Measurements from ENCODE around the gene RAB40B. TPM values are rescaled to one million over a fixed set of nuclear protein-coding genes. Genes with fewer than 3 reads are reported as not detected.

Gene RAB40B
- total RNA-seq, 6 experiments from 2014 or later = 3.7 to 12.5 (median 9.3) TPM

- DNase-seq = peak; percentile 92 to 96 (median 93)
- H3K36me3 ChIP-seq = peaks cover 0 to 13% (median 1%) of the 10 kb centered on the region in 4 donors
- under 1% methylated on average over 46 of the region's 75 CpGs for WGBS (ENCODE audit: insufficient coverage, low coverage, low lambda C conversion rate, missing lambda C conversion rate)
- H3K4me3 ChIP-seq = peak within 1 kb of the TSS; percentile 84 to 96 (median 95)
- intact Hi-C loops (cut with DNase I) = loop anchor here in 1 of 2 donors (10.0 kb wide), 1 partner anchor 48 kb away; no protein-coding TSS in a partner anchor
- H3K27me3 ChIP-seq = no peaks in the 10 kb centered on the region
- peak within 1 kb of the TSS in 2 of 3 donors; percentile 77 to 92 for H3K27ac ChIP-seq
- H3K9me3 ChIP-seq = no peaks in the 10 kb centered on the region
- TF ChIP-seq CTCF (IDR thresholded peaks at IDR 0.05) = no peak
- peak; percentile 49 for TF ChIP-seq POLR2A (IDR thresholded peaks at IDR 0.05)
- H3K4me1 ChIP-seq = peaks cover 0 to 16% (median 0%) of the 10 kb centered on the region in 4 donors
- ATAC-seq = peak; percentile 87 to 96 (median 90)
Observed at GRCh38 chr17:82716203-82717010, 17.9 kb upstream of the RAB40B start, which contains the start of gene FN3KRP. FN3KRP (plus strand) TSS chr17:82716706; CDS start chr17:82716756, 50 bp downstream.

- WGBS (ENCODE audit: insufficient coverage, low coverage, low lambda C conversion rate, missing lambda C conversion rate) = 87% methylated on average over 20 of the region's 35 CpGs
- H3K27me3 ChIP-seq = no peaks in the 10 kb centered on the region
- intact Hi-C loops (cut with DNase I) = loop anchor here in 1 of 2 donors (10.0 kb wide), 1 partner anchor 52 kb away; no protein-coding TSS in a partner anchor
- ATAC-seq (no peak), DNase-seq (no peak)
- H3K9me3 ChIP-seq = no peaks in the 10 kb centered on the region
- H3K27ac ChIP-seq = no peak overlapping the region
- no peaks in the 10 kb centered on the region for H3K36me3 ChIP-seq
- no peak overlapping the region for H3K4me3 ChIP-seq
- H3K4me1 ChIP-seq = peaks cover 0 to 16% (median 0%) of the 10 kb centered on the region in 4 donors
- TF ChIP-seq POLR2A (IDR thresholded peaks at IDR 0.05) (no peak), CTCF (IDR thresholded peaks at IDR 0.05) (no peak)
Observed at GRCh38 chr17:82713071-82713723, 14.7 kb upstream of the RAB40B start.

GRCh38 chr17:82710499-82711232, 12.2 kb upstream of the RAB40B start:
- intact Hi-C loops (cut with DNase I) = loop anchor here in 1 of 2 donors (10.0 kb wide), 1 partner anchor 54 kb away; no protein-coding TSS in a partner anchor
- Histone ChIP-seq H3K9me3 (no peaks in the 10 kb centered on the region), H3K36me3 (no peaks in the 10 kb centered on the region), H3K27me3 (no peaks in the 10 kb centered on the region), H3K27ac (no peak overlapping the region), H3K4me3 (no peak overlapping the region), H3K4me1 (peaks cover 0 to 3% (median 0%) of the 10 kb centered on the region in 4 donors)
- TF ChIP-seq POLR2A (IDR thresholded peaks at IDR 0.05) (no peak), CTCF (IDR thresholded peaks at IDR 0.05) (no peak)
- WGBS (ENCODE audit: insufficient coverage, low coverage, low lambda C conversion rate, missing lambda C conversion rate) = 74% methylated on average over 9 of the region's 29 CpGs
- DNase-seq (no peak), ATAC-seq (no peak)

Measured in right lobe of liver (tissue), 6 donors.